ENCODE data around the gene VIPR2.

Gene VIPR2

GRCh38 chr7:158994687-158995086 is 150.0 kb downstream of the VIPR2 start:
- DNase-seq (ENCODE audit: low read depth): no peak
- TF ChIP-seq CTCF (IDR thresholded peaks at IDR 0.05; ENCODE audit: low read depth, low read length, missing control alignments): no peak
- no peak overlapping the region for H3K4me3 ChIP-seq (ENCODE audit: low read depth, low read length)
- in situ Hi-C loops (cut with HindIII; ENCODE audit: low sequenced_read_pairs): no loop called here

DNA sequence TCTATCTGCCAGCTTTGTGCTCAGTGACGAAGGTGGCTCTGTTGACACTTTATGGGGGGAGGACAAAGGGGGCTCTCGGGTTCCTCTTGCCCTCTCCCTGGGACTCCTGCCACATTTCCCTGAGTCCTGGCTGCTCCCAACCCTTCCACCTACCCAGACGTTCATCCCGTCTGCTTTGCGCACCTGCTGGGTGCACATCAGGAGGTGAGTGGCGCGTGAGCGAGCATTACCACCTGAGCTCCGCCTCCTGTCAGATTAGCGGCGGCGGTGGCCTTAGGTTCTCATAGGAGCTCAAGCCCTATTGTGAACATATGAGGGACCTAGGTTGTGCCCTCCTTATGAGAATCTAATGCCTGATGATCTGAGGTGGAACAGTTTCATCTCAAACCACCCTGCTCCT is 151.1 kb downstream of the VIPR2 start:
- in situ Hi-C loops (cut with HindIII; ENCODE audit: low sequenced_read_pairs): no loop called here
- no peak for DNase-seq (ENCODE audit: low read depth)
- H3K4me3 ChIP-seq (ENCODE audit: low read depth, low read length): no peak overlapping the region
- no peak for TF ChIP-seq CTCF (IDR thresholded peaks at IDR 0.05; ENCODE audit: low read depth, low read length, missing control alignments)

- TF ChIP-seq CTCF (IDR thresholded peaks at IDR 0.05; ENCODE audit: low read depth, low read length, missing control alignments): no peak
- in situ Hi-C loops (cut with HindIII; ENCODE audit: low sequenced_read_pairs): no loop called here
- no peak for DNase-seq (ENCODE audit: low read depth)
- no peak overlapping the region for H3K4me3 ChIP-seq (ENCODE audit: low read depth, low read length)
Observed at GRCh38 chr7:158992759-158993158, 151.9 kb downstream of the VIPR2 start.

GRCh38 chr7:158991824-158992621 is 152.6 kb downstream of the VIPR2 start:
- TF ChIP-seq CTCF (IDR thresholded peaks at IDR 0.05; ENCODE audit: low read depth, low read length, missing control alignments): no peak
- in situ Hi-C loops (cut with HindIII; ENCODE audit: low sequenced_read_pairs): no loop called here

GRCh38 chr7:158988996-158989395 is 155.7 kb downstream of the VIPR2 start:
- in situ Hi-C loops (cut with HindIII; ENCODE audit: low sequenced_read_pairs): no loop called here
- H3K4me3 ChIP-seq (ENCODE audit: low read depth, low read length): no peak overlapping the region
- DNase-seq (ENCODE audit: low read depth): no peak
- no peak for TF ChIP-seq CTCF (IDR thresholded peaks at IDR 0.05; ENCODE audit: low read depth, low read length, missing control alignments)

More at GRCh38 chr7:158991824-158992621, 152.6 kb downstream of the VIPR2 start:
- H3K4me3 ChIP-seq (ENCODE audit: low read depth, low read length): no peak overlapping the region
- DNase-seq (ENCODE audit: low read depth): no peak

DNA sequence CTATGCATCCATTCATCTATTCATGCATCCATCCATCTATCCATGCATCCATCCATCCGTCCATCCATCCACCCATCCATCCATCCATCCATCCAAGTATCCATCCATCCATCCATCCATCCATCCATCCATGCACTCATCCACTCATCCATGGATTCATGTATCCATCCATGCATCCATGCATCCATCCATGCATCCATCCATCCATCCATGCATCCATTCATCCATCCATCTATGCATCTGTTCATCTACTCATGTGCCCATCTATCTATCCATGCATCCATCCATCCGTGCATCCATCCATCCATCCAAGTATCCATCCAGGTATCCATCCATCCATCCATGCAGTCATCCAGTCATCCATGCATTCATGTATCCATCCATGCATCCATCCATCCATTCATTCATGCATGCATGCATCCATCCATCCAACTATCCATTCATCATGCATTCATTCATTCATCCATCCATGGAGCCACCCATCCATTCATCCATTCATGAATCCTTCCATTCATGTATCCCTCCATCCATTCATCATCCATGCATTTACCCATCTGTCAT is 156.3 kb downstream of the VIPR2 start:
- no peak overlapping the region for H3K4me3 ChIP-seq (ENCODE audit: low read depth, low read length)
- in situ Hi-C loops (cut with HindIII; ENCODE audit: low sequenced_read_pairs): no loop called here
- TF ChIP-seq CTCF (IDR thresholded peaks at IDR 0.05; ENCODE audit: low read depth, low read length, missing control alignments): no peak
- DNase-seq (ENCODE audit: low read depth): no peak
